NCI-H2107 treated with DMSO at 0.1 percent for 48 hours (cell line): Measurements from ENCODE around the gene NEDD4L.

Experiments
- DNase-seq: peaks from one replicate; lab custom pipeline; 2025; ENCODE audit not compliant: unreplicated experiment; lab: John Stamatoyannopoulos, UW

Gene NEDD4L

GRCh38 chr18:58438958-58439300 lies 394.9 kb downstream of the NEDD4L start:
- no peak for DNase-seq

- DNase-seq = no peak
Observed at GRCh38 chr18:58443671-58444070, 399.6 kb downstream of the NEDD4L start.

GRCh38 chr18:58446391-58447060 lies 402.5 kb downstream of the NEDD4L start:
- DNase-seq = no peak

GRCh38 chr18:58447402-58448095 lies 403.5 kb downstream of the NEDD4L start:
- DNase-seq = no peak

GRCh38 chr18:58449464-58449863 lies 405.4 kb downstream of the NEDD4L start:
- DNase-seq = no peak
